CD4-positive, alpha-beta T cell treated with Interleukin-6 at 100 ng/mL for 8 hours (primary cell): Measurements from ENCODE around the gene SPEG.
A peak's percentile ranks its signal among the peaks of the same experiment; 100 is the strongest.
"Not testable (repeated sequence)": the region's sequence is repeated elsewhere in the genome, so short reads cannot be mapped to it uniquely, and the experiment has no call there.

Source experiments
- DNase-seq: peaks from one replicate; pipeline ENCODE4 v3.0.0-alpha.2; 2020; ENCODE audit warnings: mixed read lengths, low spot score

The SPEG gene

GRCh38 chr2:219434718-219435525, at the start of gene SPEG:
SPEG (plus strand) TSS chr2:219434843; CDS start chr2:219434978, 135 bp downstream.
- no peak for DNase-seq

- DNase-seq: no peak
Measured at GRCh38 chr2:219384859-219385258, 49.8 kb upstream of the SPEG start.

GRCh38 chr2:219385958-219386520, 48.6 kb upstream of the SPEG start:
- DNase-seq: no peak

GRCh38 chr2:219386532-219387280, 47.9 kb upstream of the SPEG start:
- DNase-seq: no peak

GRCh38 chr2:219387306-219388120, 47.1 kb upstream of the SPEG start, which contains the start of gene DNPEP:
DNPEP (minus strand) TSS chr2:219387912; CDS start chr2:219387794, 118 bp downstream.
- no peak for DNase-seq

- DNase-seq: peak; percentile 99
Measured at GRCh38 chr2:219388121-219388906, 46.3 kb upstream of the SPEG start.

GRCh38 chr2:219388907-219389156, 45.8 kb upstream of the SPEG start:
- DNase-seq: no peak

GRCh38 chr2:219392754-219393153, 41.9 kb upstream of the SPEG start:
- DNase-seq: no peak

- DNase-seq: not testable (repeated sequence)
Measured at GRCh38 chr2:219395056-219395455, 39.6 kb upstream of the SPEG start.

- no peak for DNase-seq
Measured at GRCh38 chr2:219395609-219396008, 39.0 kb upstream of the SPEG start.

- DNase-seq: peak; percentile 26
Measured at GRCh38 chr2:219396863-219397457, 37.7 kb upstream of the SPEG start.

- DNase-seq: no peak
Measured at GRCh38 chr2:219398721-219399363, 35.8 kb upstream of the SPEG start.

GRCh38 chr2:219399716-219400478, 34.7 kb upstream of the SPEG start:
- DNase-seq: no peak

GRCh38 chr2:219400562-219400961, 34.1 kb upstream of the SPEG start:
- DNase-seq: no peak

GRCh38 chr2:219401606-219402005, 33.0 kb upstream of the SPEG start:
- no peak for DNase-seq

- peak; percentile 64 for DNase-seq
Measured at GRCh38 chr2:219402665-219403515, 31.8 kb upstream of the SPEG start.

GRCh38 chr2:219403861-219404260, 30.8 kb upstream of the SPEG start:
- no peak for DNase-seq

- DNase-seq: no peak
Measured at GRCh38 chr2:219404291-219404910, 30.2 kb upstream of the SPEG start.
